GM18505 (cell line): ENCODE results near the gene TMEM192.
"Not testable (repeated sequence)": the region's sequence is repeated elsewhere in the genome, so short reads cannot be mapped to it uniquely, and the experiment has no call there.

ENCODE experiments used
- ATAC-seq: cut with Tn5 transposase; IDR thresholded peaks from one replicate; pipeline ENCODE4 v1.9.1; 2021; ENCODE audit not compliant: unreplicated experiment
- POLR2A ChIP-seq: IDR thresholded peaks from 4 replicates; pipeline ENCODE4 v1.6.1; 2011; ENCODE audit warnings: borderline replicate concordance; ENCODE audit not compliant: insufficient read depth, insufficient read length; ENCODE audit errors: extremely low read depth

Gene TMEM192

DNA sequence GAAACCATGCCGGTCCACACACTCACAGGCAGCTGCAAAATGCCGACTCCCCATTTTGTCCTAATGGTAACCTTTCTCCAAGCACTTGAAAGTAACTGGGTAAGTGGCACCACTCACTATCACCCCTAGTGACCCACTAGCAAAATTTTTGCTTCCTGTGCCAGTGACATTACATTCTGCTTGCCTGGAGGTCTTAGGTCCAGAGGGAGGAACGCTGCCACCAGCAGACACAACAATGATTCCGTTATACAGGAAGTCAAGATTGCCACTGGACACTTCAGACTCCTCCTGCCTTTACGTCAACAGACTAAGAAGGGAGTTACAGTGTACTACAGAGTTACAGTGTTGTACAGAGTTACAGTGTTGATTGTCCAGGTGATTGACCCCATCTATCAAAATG is 11.8 kb upstream of the TMEM192 start:
- TF ChIP-seq POLR2A, result no peak

DNA sequence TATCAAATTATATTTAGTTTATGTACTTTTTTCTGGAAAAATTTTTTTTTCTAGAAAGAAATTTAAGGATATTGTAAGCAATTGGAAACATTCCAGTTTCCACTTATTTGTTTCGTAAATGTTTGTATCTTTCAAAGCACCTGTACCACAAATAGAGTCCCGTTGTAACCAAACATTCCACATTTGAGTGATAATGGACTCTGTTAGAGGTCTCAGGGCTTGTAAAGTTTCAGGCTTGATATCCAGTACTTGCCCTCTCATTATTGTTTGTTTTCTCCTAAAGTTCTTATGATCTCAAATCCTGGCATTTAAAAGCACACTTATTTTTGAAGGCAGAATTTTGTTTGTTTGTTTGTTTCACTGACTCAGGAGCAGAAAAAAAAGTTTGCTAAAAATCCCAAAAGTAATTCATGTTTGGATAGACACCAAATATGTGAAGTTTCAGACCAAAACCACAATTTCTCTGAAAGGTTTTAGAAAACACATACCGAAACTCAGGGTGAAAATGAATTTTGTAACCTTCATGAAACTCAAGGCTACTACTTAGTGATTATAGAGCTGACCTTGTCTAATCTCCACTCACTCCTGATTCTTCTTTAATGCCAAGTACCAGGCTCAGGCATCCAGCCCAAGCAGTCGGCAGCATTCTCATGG is 5.7 kb upstream of the TMEM192 start:
- TF ChIP-seq POLR2A, result no peak
- peak; percentile 85 for ATAC-seq

More for the DNA sequence above, 11.8 kb upstream of the TMEM192 start:
- ATAC-seq, result no peak

GRCh38 chr4:165115301-165115700 is 2.6 kb upstream of the TMEM192 start:
- no peak for TF ChIP-seq POLR2A
- ATAC-seq, result no peak

- ATAC-seq, result no peak
- no peak for TF ChIP-seq POLR2A
Measured at GRCh38 chr4:165111906-165112367, 723 bp downstream of the TMEM192 start.

GRCh38 chr4:165106518-165106917 is 6.1 kb downstream of the TMEM192 start:
- ATAC-seq, result no peak
- TF ChIP-seq POLR2A, result no peak

GRCh38 chr4:165101641-165102040 is 11.0 kb downstream of the TMEM192 start:
- ATAC-seq, result no peak

DNA sequence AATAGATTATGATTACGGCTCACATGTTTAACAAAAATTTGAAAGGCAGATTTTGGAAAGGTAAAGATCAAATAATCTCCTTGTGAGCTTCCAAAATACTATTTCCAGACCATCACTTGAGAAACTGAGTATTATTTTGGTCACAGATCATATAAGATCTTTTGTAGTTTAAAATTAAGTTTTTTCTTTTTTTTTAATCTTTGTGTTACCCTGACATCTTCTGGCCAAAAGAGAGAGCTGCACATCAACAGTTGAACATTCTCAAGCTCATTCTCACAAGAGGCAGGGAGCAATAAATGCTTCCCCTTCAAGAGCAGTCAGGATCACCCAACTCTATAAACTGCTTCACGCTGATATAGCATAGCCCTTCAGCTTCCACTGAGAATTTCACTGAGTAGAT is 15.9 kb downstream of the TMEM192 start:
- no peak for ATAC-seq
- TF ChIP-seq POLR2A, result no peak

More at GRCh38 chr4:165101641-165102040, 11.0 kb downstream of the TMEM192 start:
- no peak for TF ChIP-seq POLR2A

DNA sequence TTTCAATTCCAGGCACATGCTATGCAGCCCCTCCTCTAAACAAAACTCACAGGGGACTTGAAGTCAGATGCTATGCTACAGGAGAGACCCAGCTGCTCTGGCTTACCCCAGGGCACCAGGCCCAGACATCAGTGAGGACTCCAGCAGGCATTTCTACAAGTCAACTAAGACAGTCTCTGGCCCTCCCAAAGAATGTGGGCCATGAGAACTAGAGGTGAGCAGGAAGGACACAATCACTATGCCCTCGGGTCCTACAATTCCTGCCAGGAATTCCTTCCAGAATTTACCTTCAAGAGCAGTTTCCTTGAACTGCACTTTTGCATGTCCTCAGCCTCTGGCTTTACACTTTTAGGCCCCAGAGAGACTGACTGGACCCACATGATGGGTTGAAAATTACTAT is 17.4 kb downstream of the TMEM192 start:
- no peak for ATAC-seq
- TF ChIP-seq POLR2A, result no peak

- no peak for ATAC-seq
- TF ChIP-seq POLR2A, result no peak
Measured at GRCh38 chr4:165094873-165095272, 17.8 kb downstream of the TMEM192 start.

DNA sequence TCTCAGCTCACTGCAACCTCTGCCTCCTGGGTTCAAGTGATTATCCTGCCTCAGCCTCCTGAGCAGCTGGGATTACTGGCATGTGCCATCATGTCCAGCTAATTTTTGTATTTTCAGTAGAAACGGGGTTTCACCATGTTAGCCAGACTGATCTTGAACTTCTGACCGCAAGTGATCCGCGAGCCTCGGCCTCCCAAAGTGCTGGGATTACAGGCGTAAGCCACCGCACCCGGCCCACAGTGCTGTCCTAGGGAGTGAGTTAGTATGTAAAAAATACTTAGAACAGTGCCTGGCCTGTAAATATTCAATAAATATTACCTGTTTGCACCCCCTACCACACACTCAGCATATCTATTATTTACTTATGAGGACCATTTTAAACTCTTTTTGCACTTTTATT is 20.5 kb downstream of the TMEM192 start:
- not testable (repeated sequence) for ATAC-seq

- ATAC-seq, result no peak
- TF ChIP-seq POLR2A, result no peak
Measured at GRCh38 chr4:165088366-165088765, 24.3 kb downstream of the TMEM192 start.

GRCh38 chr4:165085946-165086345 is 26.7 kb downstream of the TMEM192 start:
- no peak for TF ChIP-seq POLR2A
- no peak for ATAC-seq

DNA sequence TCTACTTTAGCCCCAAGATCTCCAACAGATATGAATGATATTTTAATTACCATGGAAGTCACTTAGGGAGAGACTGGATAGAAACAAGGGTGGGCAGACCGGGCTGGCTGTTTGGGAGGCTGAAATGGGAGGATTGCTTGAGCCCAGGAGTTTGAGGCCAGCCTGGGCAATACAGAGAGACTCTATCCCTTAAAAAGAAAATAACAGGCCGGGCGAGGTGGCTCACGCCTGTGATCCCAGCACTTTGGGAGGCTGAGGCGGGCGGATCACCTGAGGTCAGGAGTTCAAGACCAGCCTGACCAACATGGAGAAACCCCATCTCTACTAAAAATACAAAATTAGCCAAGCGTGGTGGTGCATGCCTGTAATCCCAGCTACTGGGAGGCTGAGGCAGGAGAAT is 27.9 kb downstream of the TMEM192 start:
- ATAC-seq, result not testable (repeated sequence)

GRCh38 chr4:165079476-165079875 is 33.2 kb downstream of the TMEM192 start:
- TF ChIP-seq POLR2A, result no peak
- ATAC-seq, result peak; percentile 61

- no peak for ATAC-seq
- TF ChIP-seq POLR2A, result no peak
Measured at GRCh38 chr4:165077034-165077578, 35.6 kb downstream of the TMEM192 start.

DNA sequence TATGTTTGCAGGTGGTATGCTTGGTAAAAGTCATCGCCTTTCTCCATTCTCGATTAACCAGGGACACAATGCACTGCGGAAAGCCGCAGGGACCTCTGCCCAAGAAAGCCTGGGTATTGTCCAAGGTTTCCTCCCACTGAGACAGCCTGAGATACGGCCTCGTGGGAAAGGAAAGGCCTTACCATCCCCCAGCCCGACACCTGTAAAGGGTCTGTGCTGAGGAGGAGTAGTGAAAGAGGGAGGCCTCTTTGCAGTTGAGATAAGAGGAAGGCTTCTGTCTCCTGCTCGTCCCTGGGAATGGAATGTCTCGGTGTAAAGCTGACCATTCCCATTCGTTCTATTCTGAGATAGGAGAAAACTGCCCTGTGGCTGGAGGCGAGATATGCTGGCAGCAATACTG is 39.3 kb downstream of the TMEM192 start:
- not testable (repeated sequence) for ATAC-seq
